Measurements from ENCODE around the gene ROR1.

ROR1 gene

GRCh38 chr1:64030411-64030810, 256.6 kb downstream of the ROR1 start:
- no peak for DNase-seq (ENCODE audit: low read depth)

- no peak for DNase-seq (ENCODE audit: low read depth)
Observed at GRCh38 chr1:64031236-64031635, 257.4 kb downstream of the ROR1 start.

- no peak for DNase-seq (ENCODE audit: low read depth)
Observed at GRCh38 chr1:64033667-64034220, 259.9 kb downstream of the ROR1 start.

- DNase-seq (ENCODE audit: low read depth), result no peak
Observed at GRCh38 chr1:64036549-64036948, 262.7 kb downstream of the ROR1 start.

- DNase-seq (ENCODE audit: low read depth), result no peak
Observed at GRCh38 chr1:64038119-64038518, 264.3 kb downstream of the ROR1 start.

- DNase-seq (ENCODE audit: low read depth), result no peak
Observed at GRCh38 chr1:64038965-64039364, 265.1 kb downstream of the ROR1 start.

GRCh38 chr1:64039390-64039926, 265.6 kb downstream of the ROR1 start:
- DNase-seq (ENCODE audit: low read depth), result peak; percentile 87

GRCh38 chr1:64041371-64042131, 267.7 kb downstream of the ROR1 start:
- DNase-seq (ENCODE audit: low read depth), result no peak

- peak; percentile 50 for DNase-seq (ENCODE audit: low read depth)
Observed at GRCh38 chr1:64042331-64043100, 268.7 kb downstream of the ROR1 start.

GRCh38 chr1:64043288-64043687, 269.5 kb downstream of the ROR1 start:
- no peak for DNase-seq (ENCODE audit: low read depth)

- peak; percentile 34 for DNase-seq (ENCODE audit: low read depth)
Observed at GRCh38 chr1:64043976-64044375, 270.2 kb downstream of the ROR1 start.

- DNase-seq (ENCODE audit: low read depth), result no peak
Observed at GRCh38 chr1:64046243-64046642, 272.4 kb downstream of the ROR1 start.

- DNase-seq (ENCODE audit: low read depth), result no peak
Observed at GRCh38 chr1:64046891-64047290, 273.1 kb downstream of the ROR1 start.

- no peak for DNase-seq (ENCODE audit: low read depth)
Observed at GRCh38 chr1:64047549-64047996, 273.8 kb downstream of the ROR1 start.

GRCh38 chr1:64049900-64050540, 276.2 kb downstream of the ROR1 start:
- DNase-seq (ENCODE audit: low read depth), result no peak

GRCh38 chr1:64050601-64051000, 276.8 kb downstream of the ROR1 start:
- DNase-seq (ENCODE audit: low read depth), result no peak

- no peak for DNase-seq (ENCODE audit: low read depth)
Observed at GRCh38 chr1:64051796-64052195, 278.0 kb downstream of the ROR1 start.

- DNase-seq (ENCODE audit: low read depth), result no peak
Observed at GRCh38 chr1:64052777-64053176, 279.0 kb downstream of the ROR1 start.

GRCh38 chr1:64055310-64055709, 281.5 kb downstream of the ROR1 start:
- DNase-seq (ENCODE audit: low read depth), result no peak

GRCh38 chr1:64059556-64059955, 285.7 kb downstream of the ROR1 start:
- DNase-seq (ENCODE audit: low read depth), result no peak

GRCh38 chr1:64060611-64061302, 286.9 kb downstream of the ROR1 start:
- no peak for DNase-seq (ENCODE audit: low read depth)
